Measurements from ENCODE around the gene SLC15A4. TPM values are rescaled to one million over a fixed set of nuclear protein-coding genes. Genes with fewer than 3 reads are reported as not detected.
"Not testable (repeated sequence)": the region's sequence is repeated elsewhere in the genome, so short reads cannot be mapped to it uniquely, and the experiment has no call there.

Gene SLC15A4
- total RNA-seq, 1 donor: 49.3 TPM

GRCh38 chr12:128815779-128816642 is 7.7 kb downstream of the SLC15A4 start:
- no peak for DNase-seq (ENCODE audit: low read depth in 2 of 3, low spot score in 2 of 3)

GRCh38 chr12:128814411-128815261 is 9.1 kb downstream of the SLC15A4 start:
- DNase-seq (ENCODE audit: low read depth in 2 of 3, low spot score in 2 of 3): no peak

- no peak for DNase-seq (ENCODE audit: low read depth in 2 of 3, low spot score in 2 of 3)
Observed at GRCh38 chr12:128813883-128814282, 9.9 kb downstream of the SLC15A4 start.

- no peak for DNase-seq (ENCODE audit: low read depth in 2 of 3, low spot score in 2 of 3)
Observed at GRCh38 chr12:128813392-128813791, 10.4 kb downstream of the SLC15A4 start.

- no peak for DNase-seq (ENCODE audit: low read depth in 2 of 3, low spot score in 2 of 3)
Observed at GRCh38 chr12:128811806-128812205, 12.0 kb downstream of the SLC15A4 start.

GRCh38 chr12:128810182-128811127 is 13.3 kb downstream of the SLC15A4 start:
- DNase-seq (ENCODE audit: low read depth in 2 of 3, low spot score in 2 of 3): no peak

- no peak for DNase-seq (ENCODE audit: low read depth in 2 of 3, low spot score in 2 of 3)
Observed at GRCh38 chr12:128808651-128809050, 15.1 kb downstream of the SLC15A4 start.

GRCh38 chr12:128807161-128807724 is 16.5 kb downstream of the SLC15A4 start:
- no peak for DNase-seq (ENCODE audit: low read depth in 2 of 3, low spot score in 2 of 3)

GRCh38 chr12:128806573-128806972 is 17.2 kb downstream of the SLC15A4 start:
- DNase-seq (ENCODE audit: low read depth in 2 of 3, low spot score in 2 of 3): no peak

- DNase-seq (ENCODE audit: low read depth in 2 of 3, low spot score in 2 of 3): not testable (repeated sequence)
Observed at GRCh38 chr12:128805406-128805805, 18.4 kb downstream of the SLC15A4 start.

- no peak for DNase-seq (ENCODE audit: low read depth in 2 of 3, low spot score in 2 of 3)
Observed at GRCh38 chr12:128804762-128805161, 19.0 kb downstream of the SLC15A4 start.

- DNase-seq (ENCODE audit: low read depth in 2 of 3, low spot score in 2 of 3): no peak
Observed at GRCh38 chr12:128803788-128804187, 20.0 kb downstream of the SLC15A4 start.

- no peak for DNase-seq (ENCODE audit: low read depth in 2 of 3, low spot score in 2 of 3)
Observed at GRCh38 chr12:128802756-128803155, 21.0 kb downstream of the SLC15A4 start.

GRCh38 chr12:128801879-128802391 is 21.8 kb downstream of the SLC15A4 start:
- DNase-seq (ENCODE audit: low read depth in 2 of 3, low spot score in 2 of 3): no peak

GRCh38 chr12:128800606-128801005 is 23.2 kb downstream of the SLC15A4 start:
- DNase-seq (ENCODE audit: low read depth in 2 of 3, low spot score in 2 of 3): no peak

GRCh38 chr12:128798571-128799341 is 25.0 kb downstream of the SLC15A4 start:
- DNase-seq (ENCODE audit: low read depth in 2 of 3, low spot score in 2 of 3): no peak

- DNase-seq (ENCODE audit: low read depth in 2 of 3, low spot score in 2 of 3): no peak
Observed at GRCh38 chr12:128797119-128798118, 26.3 kb downstream of the SLC15A4 start.

Data from hematopoietic multipotent progenitor cell (in vitro differentiated cells).